ENCODE measurements around the gene CLEC4F. TPM values are rescaled to one million over a fixed set of nuclear protein-coding genes. Genes with fewer than 3 reads are reported as not detected.
A peak's percentile ranks its signal among the peaks of the same experiment; 100 is the strongest.

Gene CLEC4F
- total and polyA plus RNA-seq, 11 donors = 0.04 to 0.46 (median 0.19) TPM; not detected in 3

DNA sequence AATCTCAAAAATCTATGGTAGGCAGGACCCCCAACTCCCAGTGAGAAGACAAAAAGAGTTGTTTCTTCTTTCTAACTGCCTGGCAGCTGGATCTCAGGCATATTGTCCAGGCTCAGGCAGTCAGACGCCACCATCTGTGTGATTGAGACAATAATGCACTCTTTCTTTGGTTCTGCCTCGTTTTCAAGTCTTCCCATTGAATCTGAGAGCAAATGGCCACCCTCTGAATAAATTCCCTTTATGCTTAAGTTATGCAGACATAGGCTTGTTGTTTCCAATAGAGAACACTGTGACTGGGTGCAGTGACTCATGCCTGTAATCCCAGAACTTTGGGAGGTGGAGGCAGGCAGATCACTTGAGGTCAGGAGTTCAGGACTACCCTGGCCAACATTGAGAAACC, 30.5 kb upstream of the CLEC4F start:
- WGBS, 4 donors = 48 to 75% (median 55%) methylated on average over 2 of the region's 2 CpGs
- Histone ChIP-seq H3K27ac (peak overlapping the region in 1 of 12 donors; percentile 32), H3K36me3 (no peaks in the 10 kb centered on the region), H3K4me3 (no peak overlapping the region), H3K9me3 (peaks cover 0 to 4% (median 0%) of the 10 kb centered on the region in 12 donors), H3K27me3 (peaks cover 0 to 9% (median 0%) of the 10 kb centered on the region in 9 donors), H3K4me1 (peaks cover 0 to 24% (median 0%) of the 10 kb centered on the region in 12 donors)
- TF ChIP-seq, protein P1, sequence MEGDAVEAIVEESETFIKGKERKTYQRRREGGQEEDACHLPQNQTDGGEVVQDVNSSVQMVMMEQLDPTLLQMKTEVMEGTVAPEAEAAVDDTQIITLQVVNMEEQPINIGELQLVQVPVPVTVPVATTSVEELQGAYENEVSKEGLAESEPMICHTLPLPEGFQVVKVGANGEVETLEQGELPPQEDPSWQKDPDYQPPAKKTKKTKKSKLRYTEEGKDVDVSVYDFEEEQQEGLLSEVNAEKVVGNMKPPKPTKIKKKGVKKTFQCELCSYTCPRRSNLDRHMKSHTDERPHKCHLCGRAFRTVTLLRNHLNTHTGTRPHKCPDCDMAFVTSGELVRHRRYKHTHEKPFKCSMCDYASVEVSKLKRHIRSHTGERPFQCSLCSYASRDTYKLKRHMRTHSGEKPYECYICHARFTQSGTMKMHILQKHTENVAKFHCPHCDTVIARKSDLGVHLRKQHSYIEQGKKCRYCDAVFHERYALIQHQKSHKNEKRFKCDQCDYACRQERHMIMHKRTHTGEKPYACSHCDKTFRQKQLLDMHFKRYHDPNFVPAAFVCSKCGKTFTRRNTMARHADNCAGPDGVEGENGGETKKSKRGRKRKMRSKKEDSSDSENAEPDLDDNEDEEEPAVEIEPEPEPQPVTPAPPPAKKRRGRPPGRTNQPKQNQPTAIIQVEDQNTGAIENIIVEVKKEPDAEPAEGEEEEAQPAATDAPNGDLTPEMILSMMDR (IDR thresholded peaks at IDR 0.05) = no peak
- intact Hi-C loops (cut with DNase I) = no loop called here
- no peak for ATAC-seq
- no peak for DNase-seq

DNA sequence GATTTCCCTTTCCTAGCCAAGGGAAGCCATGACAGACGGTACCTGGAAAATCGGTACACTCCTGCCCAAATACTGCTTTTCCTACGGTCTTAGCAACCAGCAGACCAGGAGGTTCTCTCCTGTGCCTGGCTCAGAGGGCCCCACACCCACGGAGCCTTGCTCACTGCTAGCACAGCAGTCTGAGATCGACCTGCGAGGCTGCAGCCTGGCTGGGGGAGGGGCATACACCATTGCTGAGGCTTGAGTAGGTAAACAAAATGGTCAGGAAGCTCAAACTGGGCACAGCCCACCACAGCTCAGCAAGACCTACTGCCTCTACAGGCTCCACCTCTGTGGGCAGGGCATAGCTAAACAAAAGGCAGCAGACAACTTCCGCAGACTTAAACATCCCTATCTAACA, 22.0 kb upstream of the CLEC4F start:
- Histone ChIP-seq H3K36me3 (no peaks in the 10 kb centered on the region), H3K27ac (no peak overlapping the region), H3K4me1 (peaks cover 0 to 10% (median 0%) of the 10 kb centered on the region in 12 donors), H3K4me3 (no peak overlapping the region), H3K9me3 (no peaks in the 10 kb centered on the region), H3K27me3 (peaks cover 0 to 8% (median 0%) of the 10 kb centered on the region in 9 donors)
- 83 to 93% (median 87%) methylated on average over 7 of the region's 7 CpGs for WGBS, 4 donors
- TF ChIP-seq, protein P1 (IDR thresholded peaks at IDR 0.05) = no peak
- no peak for TF ChIP-seq POLR2A (IDR thresholded peaks at IDR 0.05)
- intact Hi-C loops (cut with DNase I) = no loop called here
- ATAC-seq (no peak), DNase-seq (no peak)

DNA sequence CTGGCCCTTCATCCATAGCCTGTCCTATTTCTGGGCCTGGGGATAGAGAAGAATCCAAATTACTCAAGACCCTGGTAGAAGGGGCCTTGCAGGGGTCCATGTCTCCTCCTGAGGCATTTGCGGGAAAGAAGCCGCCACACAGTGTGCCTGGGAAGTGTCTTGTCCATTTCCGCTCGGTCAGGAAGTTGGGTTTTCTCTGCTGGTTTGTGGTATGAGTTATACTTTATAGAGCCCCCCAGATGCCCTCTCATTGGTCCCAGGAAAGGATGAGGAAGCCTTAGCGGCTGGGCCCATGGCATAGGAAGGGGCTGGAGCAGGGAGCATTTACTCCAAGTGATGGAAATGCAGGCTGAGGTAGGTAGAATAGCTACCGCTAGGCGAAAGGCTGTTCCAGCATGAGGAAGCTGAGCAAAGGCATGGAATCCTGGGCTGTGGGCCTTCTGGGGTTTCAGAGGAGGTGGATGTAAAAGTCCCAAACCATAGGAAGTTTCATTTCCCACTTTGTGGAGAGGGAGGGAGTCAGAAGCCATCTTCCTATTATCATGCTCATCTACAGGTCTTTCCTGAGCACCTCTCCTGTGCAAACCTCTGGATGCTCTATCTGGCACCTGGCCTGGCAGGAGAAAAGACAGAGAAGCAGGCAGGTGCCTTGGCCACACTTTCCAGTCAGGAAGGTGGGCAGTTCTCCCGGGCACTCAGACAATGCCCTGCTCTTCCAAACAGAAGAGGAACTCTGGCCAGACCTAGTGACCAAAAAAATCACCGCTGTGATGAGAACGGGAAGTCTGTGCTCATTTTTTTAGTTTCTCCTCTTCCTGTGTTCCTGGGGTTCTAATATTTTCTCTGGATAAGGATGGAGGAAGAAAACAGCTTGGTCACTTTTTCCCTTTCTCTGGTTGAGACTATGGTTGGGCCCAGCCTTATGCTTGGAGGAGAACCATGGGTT, 17.9 kb upstream of the CLEC4F start:
- intact Hi-C loops (cut with DNase I) = no loop called here
- no peak for DNase-seq
- Histone ChIP-seq H3K27ac (no peak overlapping the region), H3K36me3 (no peaks in the 10 kb centered on the region), H3K27me3 (peaks cover 0 to 8% (median 0%) of the 10 kb centered on the region in 9 donors), H3K4me3 (no peak overlapping the region), H3K9me3 (no peaks in the 10 kb centered on the region), H3K4me1 (peaks cover 0 to 10% (median 0%) of the 10 kb centered on the region in 12 donors)
- WGBS, 4 donors = 76 to 90% (median 79%) methylated on average over 9 to 10 of the region's 10 CpGs
- TF ChIP-seq, protein P1 (IDR thresholded peaks at IDR 0.05) = no peak
- no peak for TF ChIP-seq POLR2A (IDR thresholded peaks at IDR 0.05)
- no peak for ATAC-seq

DNA sequence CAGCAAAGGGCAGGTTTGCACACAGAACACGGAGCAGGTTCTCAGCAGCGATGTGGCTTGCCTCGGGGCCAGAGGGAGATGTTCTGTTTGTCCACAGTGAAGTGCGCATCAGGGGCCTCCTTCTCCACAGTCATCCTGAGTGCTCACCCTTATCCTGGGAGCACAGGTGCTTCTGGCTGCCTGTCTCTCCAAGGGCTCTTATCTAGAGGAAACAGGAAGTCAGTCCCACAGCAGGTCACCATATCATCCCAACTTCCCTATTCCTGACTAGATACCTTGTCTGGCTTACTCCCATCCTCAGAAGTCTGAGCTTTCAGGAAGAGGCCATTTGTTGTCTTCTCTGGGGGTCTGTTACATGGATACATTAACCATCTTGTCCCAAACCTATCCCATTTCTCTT, 15.2 kb upstream of the CLEC4F start, which contains the start of gene CD207:
Gene CD207 (minus strand): TSS at position 174 of the 400 bp plus-strand sequence. CDS start 40 bp downstream, at position 134.
- intact Hi-C loops (cut with DNase I) = no loop called here

More for the DNA sequence above, 15.2 kb upstream of the CLEC4F start, which contains the start of gene CD207:
- Histone ChIP-seq H3K9me3 (no peaks in the 10 kb centered on the region), H3K4me1 (peaks cover 0 to 16% (median 2%) of the 10 kb centered on the region in 12 donors), H3K36me3 (no peaks in the 10 kb centered on the region), H3K27me3 (peaks cover 0 to 6% (median 0%) of the 10 kb centered on the region in 9 donors), H3K27ac (no peak within 1 kb of the TSS), H3K4me3 (no peak within 1 kb of the TSS)
- ATAC-seq = no peak
- no peak for DNase-seq
- TF ChIP-seq POLR2A (IDR thresholded peaks at IDR 0.05) = no peak
- TF ChIP-seq, protein P1 (IDR thresholded peaks at IDR 0.05) = no peak
- WGBS, 4 donors = 83 to 90% (median 88%) methylated on average over 4 of the region's 4 CpGs

Data from heart left ventricle (tissue), 16 donors.